Central memory CD4-positive, alpha-beta T cell (primary cell): Measurements from ENCODE around the gene MYH11.
"Not testable (repeated sequence)": the region's sequence is repeated elsewhere in the genome, so short reads cannot be mapped to it uniquely, and the experiment has no call there.

Experiments
- DNase-seq: peaks from one replicate; pipeline ENCODE4 v3.0.0; 2022

MYH11 gene

GRCh38 chr16:15807603-15808009 lies 49.2 kb downstream of the MYH11 start:
- DNase-seq: no peak

- no peak for DNase-seq
These were observed 53.2 kb downstream of the MYH11 start for GRCh38 chr16:15803618-15804017.

- DNase-seq: no peak
These were observed 56.9 kb downstream of the MYH11 start for GRCh38 chr16:15799851-15800495.

GRCh38 chr16:15798671-15799070 lies 58.2 kb downstream of the MYH11 start:
- DNase-seq: no peak

GRCh38 chr16:15796885-15797284 lies 59.9 kb downstream of the MYH11 start:
- no peak for DNase-seq

GRCh38 chr16:15795615-15796014 lies 61.2 kb downstream of the MYH11 start:
- no peak for DNase-seq

GRCh38 chr16:15792563-15792971 lies 64.3 kb downstream of the MYH11 start:
- DNase-seq: no peak

- no peak for DNase-seq
These were observed 66.4 kb downstream of the MYH11 start for GRCh38 chr16:15790458-15790857.

GRCh38 chr16:15789816-15790215 lies 67.0 kb downstream of the MYH11 start:
- not testable (repeated sequence) for DNase-seq

- no peak for DNase-seq
These were observed 68.0 kb downstream of the MYH11 start for GRCh38 chr16:15788846-15789239.

- DNase-seq: no peak
These were observed 70.3 kb downstream of the MYH11 start for GRCh38 chr16:15786501-15786900.

- DNase-seq: no peak
These were observed 71.3 kb downstream of the MYH11 start for GRCh38 chr16:15785386-15786059.

- DNase-seq: no peak
These were observed 72.8 kb downstream of the MYH11 start for GRCh38 chr16:15783985-15784384.

- DNase-seq: no peak
These were observed 74.1 kb downstream of the MYH11 start for GRCh38 chr16:15782573-15783365.

GRCh38 chr16:15781650-15782049 lies 75.2 kb downstream of the MYH11 start:
- no peak for DNase-seq

- DNase-seq: no peak
These were observed 76.0 kb downstream of the MYH11 start for GRCh38 chr16:15780805-15781204.

GRCh38 chr16:15779664-15780351 lies 77.0 kb downstream of the MYH11 start:
- DNase-seq: no peak

GRCh38 chr16:15778999-15779614 lies 77.7 kb downstream of the MYH11 start:
- DNase-seq: no peak

GRCh38 chr16:15778204-15778743 lies 78.6 kb downstream of the MYH11 start:
- DNase-seq: no peak

GRCh38 chr16:15777533-15778203 lies 79.2 kb downstream of the MYH11 start:
- no peak for DNase-seq

GRCh38 chr16:15776572-15776971 lies 80.3 kb downstream of the MYH11 start:
- no peak for DNase-seq
